Activated CD8-positive, alpha-beta memory T cell treated with anti-CD3 and anti-CD28 coated beads for 1 hour (primary cell): ENCODE data around the gene NCOA3.
"Not testable (repeated sequence)": the region's sequence is repeated elsewhere in the genome, so short reads cannot be mapped to it uniquely, and the experiment has no call there.

Experiments
- DNase-seq, 2 donors: peaks; one replicate each; pipeline ENCODE4 v3.0.0-alpha.2; 2020; ENCODE audit warnings: low read depth in 1 of 2; ENCODE audit errors: extremely low read depth in 1 of 2

Gene NCOA3

GRCh38 chr20:47500082-47500481 is 1.6 kb upstream of the NCOA3 start:
- not testable (repeated sequence) for DNase-seq

- no peak for DNase-seq
Observed at GRCh38 chr20:47500554-47500953, 1.1 kb upstream of the NCOA3 start.

GRCh38 chr20:47501116-47501481 is 588 bp upstream of the NCOA3 start:
- no peak for DNase-seq

DNA sequence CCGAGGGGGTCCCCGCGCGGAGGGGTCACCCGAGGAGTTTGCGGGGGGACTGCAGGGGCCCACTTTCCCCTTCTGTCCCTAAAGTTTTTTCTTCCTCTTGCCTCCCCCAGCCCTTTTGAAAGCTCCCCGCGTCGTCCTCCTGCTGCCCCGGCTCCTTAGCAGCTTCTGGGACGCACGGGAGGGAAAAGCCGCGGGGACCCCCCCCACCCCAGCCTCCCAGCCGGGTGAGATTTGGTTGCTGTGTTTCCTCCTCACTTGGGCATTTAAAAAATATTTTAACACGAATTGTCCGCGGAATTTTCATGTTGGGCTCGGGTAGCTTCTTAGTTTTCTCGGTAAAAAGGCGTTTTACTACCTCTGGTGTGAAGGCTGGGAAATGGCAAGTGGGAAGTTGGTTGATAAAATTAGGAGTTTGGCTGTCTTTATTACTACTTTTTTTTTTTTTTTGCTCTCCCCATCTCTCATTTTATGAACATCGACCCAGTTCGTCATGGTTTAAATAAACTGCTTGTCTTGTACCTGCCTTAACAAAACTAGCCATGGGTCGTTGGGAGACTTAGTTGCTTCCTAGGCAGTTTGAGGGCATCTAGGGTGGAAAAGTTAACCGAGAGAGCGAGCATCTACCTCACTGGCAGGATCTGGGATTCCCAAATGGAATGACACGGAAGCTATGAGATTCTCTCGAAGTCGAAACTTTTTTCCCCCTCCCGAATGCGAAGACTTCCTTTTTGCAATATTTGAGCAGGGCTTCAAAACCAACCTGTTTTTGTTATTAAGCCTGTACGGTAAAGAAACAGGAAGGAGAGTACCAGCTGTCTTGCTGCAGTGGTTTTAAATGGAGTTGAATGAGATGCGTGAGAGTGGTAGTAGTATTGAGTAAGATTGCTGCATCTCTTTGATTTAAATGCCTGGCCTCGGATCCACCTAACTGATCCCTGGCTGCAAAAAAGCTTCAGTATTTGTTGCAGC is 868 bp downstream of the NCOA3 start:
- no peak for DNase-seq

- no peak for DNase-seq
Observed at GRCh38 chr20:47503685-47504084, 2.0 kb downstream of the NCOA3 start.

DNA sequence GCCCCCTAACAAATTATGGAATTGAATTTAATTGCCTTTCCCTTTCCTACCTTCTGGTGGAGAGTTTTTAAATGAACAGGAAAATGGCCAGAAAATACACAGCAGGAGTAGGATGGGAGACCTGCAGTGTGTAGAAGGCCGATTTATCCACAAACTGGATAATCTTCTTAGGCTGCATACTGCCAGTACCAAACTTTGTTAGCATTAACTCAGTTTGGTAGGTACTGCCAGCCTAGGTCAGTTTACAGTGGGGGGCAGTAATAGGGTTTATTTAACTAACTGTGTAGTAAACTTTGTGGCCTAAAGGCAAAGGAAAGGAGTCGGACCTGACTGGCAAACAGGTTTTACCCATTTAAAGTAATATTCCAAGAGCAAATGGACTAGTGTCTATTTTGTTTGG is 4.6 kb downstream of the NCOA3 start:
- DNase-seq, result no peak

DNA sequence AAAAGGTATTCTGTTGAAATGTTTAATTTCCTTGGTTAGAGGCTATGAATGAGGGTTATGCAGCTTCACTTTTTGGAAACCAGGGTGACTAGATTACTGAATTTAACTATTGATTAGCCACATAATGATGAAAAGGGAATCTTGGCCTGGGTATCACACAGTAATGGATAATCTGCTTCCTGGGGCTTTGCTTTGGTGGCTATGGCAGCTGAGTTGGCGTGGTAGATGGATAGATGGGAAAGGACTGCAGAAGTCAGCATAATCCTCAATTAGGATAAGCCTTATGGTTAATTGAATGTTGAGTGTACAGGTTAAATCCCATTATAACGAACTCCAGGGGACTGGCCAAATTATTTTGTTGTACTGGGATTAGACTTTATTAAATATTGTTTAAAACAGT is 5.2 kb downstream of the NCOA3 start:
- DNase-seq, result no peak

GRCh38 chr20:47507275-47507981 is 5.7 kb downstream of the NCOA3 start:
- not testable (repeated sequence) for DNase-seq

GRCh38 chr20:47508278-47508677 is 6.6 kb downstream of the NCOA3 start:
- DNase-seq, result no peak

- DNase-seq, result no peak
Observed at GRCh38 chr20:47509104-47509661, 7.5 kb downstream of the NCOA3 start.

DNA sequence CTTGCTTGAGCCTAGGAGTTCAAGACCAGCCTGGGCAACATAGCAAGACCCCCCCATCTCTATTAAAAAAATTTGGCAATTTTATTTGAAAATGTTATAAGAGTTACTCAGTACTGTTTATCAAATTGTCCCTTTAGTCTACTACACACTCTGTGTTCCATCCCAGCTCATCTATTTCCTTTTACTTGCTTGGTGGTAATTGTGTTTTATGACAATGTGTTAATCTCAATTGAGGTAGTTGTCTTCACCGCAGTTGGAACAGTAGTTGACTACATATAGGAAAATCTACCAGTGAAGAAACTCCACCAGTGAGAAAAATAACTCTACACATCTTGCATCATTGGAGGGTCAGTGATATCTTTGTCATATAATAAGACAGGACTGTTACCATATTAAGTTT is 8.0 kb downstream of the NCOA3 start:
- DNase-seq, result no peak

DNA sequence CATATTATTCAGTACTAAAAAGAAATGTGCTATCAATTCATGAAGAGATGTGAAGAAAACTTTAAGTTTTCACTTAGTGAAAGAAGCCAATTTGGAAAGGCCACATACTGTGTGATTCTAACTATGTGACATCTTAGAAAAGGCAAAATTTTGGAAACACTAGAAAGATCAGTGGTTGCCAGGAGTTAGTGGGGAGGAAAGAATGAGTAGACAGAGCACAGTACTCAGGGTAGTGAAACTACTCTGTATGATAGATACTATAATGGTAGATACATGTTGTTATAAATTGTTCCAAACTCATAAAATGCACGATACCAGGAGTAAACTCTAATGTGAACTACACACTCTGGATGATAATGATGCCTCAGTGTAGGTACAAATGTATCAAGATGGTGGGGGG is 14.2 kb downstream of the NCOA3 start:
- DNase-seq, result no peak

GRCh38 chr20:47521059-47521808 is 19.5 kb downstream of the NCOA3 start:
- no peak for DNase-seq

GRCh38 chr20:47524015-47524784 is 22.5 kb downstream of the NCOA3 start:
- DNase-seq, result no peak

GRCh38 chr20:47527004-47527800 is 25.5 kb downstream of the NCOA3 start:
- DNase-seq, result no peak

DNA sequence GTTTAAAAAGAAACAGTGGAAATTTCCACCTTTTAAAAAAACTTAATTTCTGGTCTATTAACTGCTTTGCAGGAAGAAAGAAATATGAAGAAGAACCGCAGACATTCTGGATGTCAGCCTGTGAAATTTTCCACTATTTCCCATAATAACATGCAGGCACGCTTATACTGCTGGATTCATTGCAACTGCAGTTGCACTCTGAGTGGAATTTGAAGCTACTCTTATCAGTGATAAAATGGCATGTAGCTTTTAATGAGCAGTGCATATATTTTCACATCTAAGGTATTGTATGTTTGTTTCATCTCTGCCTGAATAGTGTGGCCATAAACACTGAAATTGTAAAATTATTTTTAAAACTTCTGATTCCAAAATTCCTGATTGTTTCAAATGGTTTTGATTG is 28.2 kb downstream of the NCOA3 start:
- DNase-seq, result no peak

DNA sequence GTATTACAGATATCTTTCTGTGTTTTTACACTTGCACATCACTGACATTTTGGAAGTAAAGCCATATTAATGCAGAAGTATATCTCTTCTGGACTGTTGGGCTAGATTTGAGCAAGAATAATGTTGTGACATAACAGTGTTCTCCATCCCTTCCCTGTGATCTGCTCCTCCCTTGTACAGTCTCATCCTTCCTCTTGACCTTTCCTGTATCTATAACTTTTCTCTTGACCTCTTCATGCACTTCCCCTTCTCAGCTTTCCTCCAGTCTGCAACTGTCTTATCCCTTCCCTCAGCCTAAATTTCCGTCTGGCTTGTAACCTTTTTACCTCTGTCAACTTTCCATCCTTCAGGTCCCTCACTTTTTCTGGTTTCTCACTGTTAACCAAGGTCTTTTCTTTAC is 29.8 kb downstream of the NCOA3 start:
- DNase-seq, result no peak

DNA sequence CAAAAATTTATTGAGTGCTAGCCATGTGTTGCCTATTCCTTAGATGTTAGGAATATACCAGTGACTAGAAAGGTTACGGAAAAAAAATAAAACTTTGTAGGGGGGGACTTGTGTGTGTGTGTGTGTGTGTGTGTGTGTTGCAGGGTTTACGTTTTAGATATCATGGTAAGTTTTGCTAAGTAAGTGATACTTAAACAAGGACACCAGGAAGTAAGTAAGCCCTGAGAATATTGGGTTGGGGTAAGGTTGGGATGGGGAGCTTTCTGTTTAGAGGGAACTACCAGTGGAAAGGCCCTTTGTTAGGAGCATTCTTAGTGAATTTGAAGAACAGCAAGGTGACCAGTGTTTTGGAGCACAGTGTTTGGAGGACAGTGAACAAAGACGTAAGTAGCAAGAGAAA is 30.3 kb downstream of the NCOA3 start:
- DNase-seq, result no peak

DNA sequence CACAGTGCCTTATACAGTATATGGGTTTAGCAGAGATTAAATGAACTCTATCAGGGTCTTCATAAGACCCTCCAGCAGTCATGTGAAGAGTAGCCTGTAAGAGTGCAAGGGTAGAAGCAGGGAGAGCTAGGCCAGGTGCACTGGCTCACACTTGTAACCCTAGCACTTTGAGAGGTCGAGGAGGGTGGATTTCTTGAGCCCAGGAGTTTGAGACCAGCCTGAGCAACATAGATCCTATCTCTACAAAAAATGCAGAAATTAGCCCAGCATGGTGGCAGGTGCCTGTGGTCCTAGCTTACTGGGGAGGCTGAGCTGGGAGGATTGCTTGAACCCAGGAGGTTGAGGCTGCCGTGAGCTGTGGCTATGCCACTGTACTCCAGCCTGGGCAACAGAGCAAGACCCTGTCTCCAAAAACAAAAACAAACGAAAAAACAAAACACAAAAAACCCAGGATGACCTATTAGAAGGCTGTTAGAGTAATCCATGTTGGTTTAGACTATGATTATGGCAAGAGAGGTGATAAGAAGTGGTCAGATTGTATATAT is 31.9 kb downstream of the NCOA3 start:
- DNase-seq, result no peak
